SK-N-SH treated with all-trans-retinoic acid at 6 μM for 48 hours (cell line): Measurements from ENCODE around the gene PLAC8L1.

Experiments used
- ATAC-seq: fragments of 200-7000 bp; cut with Tn5 transposase; 3 replicates; pipeline ENCODE4 v1.9.1; 2020; ENCODE audit warnings: mild to moderate bottlenecking, moderate library complexity
- ARNTL ChIP-seq: fragments of 450-650 bp; formaldehyde crosslinking; IDR thresholded peaks from 2 replicates; pipeline ENCODE4 v1.5.0; 2020; ENCODE audit warnings: low read depth, mild to moderate bottlenecking, moderate library complexity, borderline replicate concordance
- BACH2 ChIP-seq: fragments of 250-450 bp; sonication (Bioruptor Pico); IDR thresholded peaks from 2 replicates; pipeline ENCODE4 v1.9.0; 2021; ENCODE audit warnings: mild to moderate bottlenecking, borderline replicate concordance
- ESRRG ChIP-seq: fragments of 250-450 bp; sonication (Bioruptor Pico); IDR thresholded peaks from 2 replicates; pipeline ENCODE4 v1.6.1; 2021; ENCODE audit warnings: mild to moderate bottlenecking
- GLIS3 ChIP-seq: fragments of 250-450 bp; sonication (Bioruptor Pico); IDR thresholded peaks from 2 replicates; pipeline ENCODE4 v1.5.0; 2020; ENCODE audit warnings: mild to moderate bottlenecking, moderate library complexity
- ISL1 ChIP-seq: fragments of 250-450 bp; sonication (Bioruptor Pico); IDR thresholded peaks from 2 replicates; pipeline ENCODE4 v2.1.2; 2022; ENCODE audit warnings: mild to moderate bottlenecking, moderate library complexity
- OSR1 ChIP-seq: fragments of 250-450 bp; sonication (Bioruptor Pico); IDR thresholded peaks from 2 replicates; pipeline ENCODE4 v1.8.0; 2022; ENCODE audit warnings: moderate library complexity, mild to moderate bottlenecking, inconsistent platforms
- SNAI2 ChIP-seq: fragments of 250-450 bp; sonication (Bioruptor Pico); IDR thresholded peaks from 2 replicates; pipeline ENCODE4 v1.5.0; 2020; ENCODE audit warnings: mild to moderate bottlenecking, moderate library complexity
- TCF4 ChIP-seq: fragments of 250-450 bp; sonication (Bioruptor Pico); IDR thresholded peaks from 2 replicates; pipeline ENCODE4 v1.8.0; 2021; ENCODE audit warnings: mild to moderate bottlenecking, moderate library complexity, borderline replicate concordance
- TOX ChIP-seq: fragments of 250-450 bp; sonication (Bioruptor Pico); IDR thresholded peaks from 2 replicates; pipeline ENCODE4 v1.8.0; 2021; ENCODE audit warnings: mild to moderate bottlenecking, moderate library complexity, borderline replicate concordance
- ZFP3 ChIP-seq: fragments of 250-450 bp; sonication (Bioruptor Pico); IDR thresholded peaks from 2 replicates; pipeline ENCODE4 v1.5.0; 2020; ENCODE audit warnings: mild to moderate bottlenecking, moderate library complexity
- ZNF8 ChIP-seq: fragments of 450-650 bp; formaldehyde crosslinking; IDR thresholded peaks from 2 replicates; pipeline ENCODE4 v1.5.0; 2020; ENCODE audit warnings: mild to moderate bottlenecking, moderate library complexity
- TF ChIP-seq, protein P1 (sequence below): fragments of 250-450 bp; sonication (Bioruptor Pico); IDR thresholded peaks from 2 replicates; pipeline ENCODE4 v1.8.0; 2021; ENCODE audit warnings: low read depth, mild to moderate bottlenecking, moderate library complexity, borderline replicate concordance
- TF ChIP-seq, protein P2 (sequence below): fragments of 250-450 bp; sonication (Bioruptor Pico); IDR thresholded peaks from 2 replicates; pipeline ENCODE4 v1.5.0; 2020; ENCODE audit warnings: mild to moderate bottlenecking, moderate library complexity
- TF ChIP-seq, protein P3 (sequence below): fragments of 250-450 bp; sonication (Bioruptor Pico); IDR thresholded peaks from 2 replicates; pipeline ENCODE4 v1.5.1; 2020; ENCODE audit warnings: low read depth, mild to moderate bottlenecking, moderate library complexity

The PLAC8L1 gene

DNA sequence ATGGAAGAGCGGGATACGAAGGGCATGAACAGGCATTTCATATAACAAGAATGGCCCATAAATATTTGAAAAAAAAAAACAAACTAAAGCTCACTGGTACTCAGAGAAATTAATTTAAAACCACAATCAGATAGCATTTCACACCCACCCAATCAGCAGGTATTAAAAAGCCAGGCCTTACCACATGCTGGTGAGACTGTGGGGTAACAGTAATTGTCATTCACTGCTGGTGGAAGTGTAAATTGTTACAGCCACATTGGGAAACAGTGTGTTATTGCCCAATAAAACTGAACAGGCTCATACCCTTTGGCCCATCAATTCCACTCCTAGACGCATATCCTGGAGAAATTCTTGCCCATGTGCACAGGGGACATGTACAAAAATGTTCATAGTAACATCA is 66.0 kb downstream of the PLAC8L1 start:
- TF ChIP-seq ARNTL (CRISPR knock-in tag) = no peak
- TF ChIP-seq ISL1 (CRISPR knock-in tag) = no peak
- no peak for TF ChIP-seq OSR1 (CRISPR knock-in tag)
- TF ChIP-seq, protein P1, sequence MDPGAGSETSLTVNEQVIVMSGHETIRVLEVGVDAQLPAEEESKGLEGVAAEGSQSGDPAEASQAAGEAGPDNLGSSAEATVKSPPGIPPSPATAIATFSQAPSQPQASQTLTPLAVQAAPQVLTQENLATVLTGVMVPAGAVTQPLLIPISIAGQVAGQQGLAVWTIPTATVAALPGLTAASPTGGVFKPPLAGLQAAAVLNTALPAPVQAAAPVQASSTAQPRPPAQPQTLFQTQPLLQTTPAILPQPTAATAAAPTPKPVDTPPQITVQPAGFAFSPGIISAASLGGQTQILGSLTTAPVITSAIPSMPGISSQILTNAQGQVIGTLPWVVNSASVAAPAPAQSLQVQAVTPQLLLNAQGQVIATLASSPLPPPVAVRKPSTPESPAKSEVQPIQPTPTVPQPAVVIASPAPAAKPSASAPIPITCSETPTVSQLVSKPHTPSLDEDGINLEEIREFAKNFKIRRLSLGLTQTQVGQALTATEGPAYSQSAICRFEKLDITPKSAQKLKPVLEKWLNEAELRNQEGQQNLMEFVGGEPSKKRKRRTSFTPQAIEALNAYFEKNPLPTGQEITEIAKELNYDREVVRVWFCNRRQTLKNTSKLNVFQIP = no peak
- no peak for TF ChIP-seq TOX (CRISPR knock-in tag)
- TF ChIP-seq ZFP3 (CRISPR knock-in tag) = no peak
- TF ChIP-seq GLIS3 (CRISPR knock-in tag) = no peak
- TF ChIP-seq, protein P2, sequence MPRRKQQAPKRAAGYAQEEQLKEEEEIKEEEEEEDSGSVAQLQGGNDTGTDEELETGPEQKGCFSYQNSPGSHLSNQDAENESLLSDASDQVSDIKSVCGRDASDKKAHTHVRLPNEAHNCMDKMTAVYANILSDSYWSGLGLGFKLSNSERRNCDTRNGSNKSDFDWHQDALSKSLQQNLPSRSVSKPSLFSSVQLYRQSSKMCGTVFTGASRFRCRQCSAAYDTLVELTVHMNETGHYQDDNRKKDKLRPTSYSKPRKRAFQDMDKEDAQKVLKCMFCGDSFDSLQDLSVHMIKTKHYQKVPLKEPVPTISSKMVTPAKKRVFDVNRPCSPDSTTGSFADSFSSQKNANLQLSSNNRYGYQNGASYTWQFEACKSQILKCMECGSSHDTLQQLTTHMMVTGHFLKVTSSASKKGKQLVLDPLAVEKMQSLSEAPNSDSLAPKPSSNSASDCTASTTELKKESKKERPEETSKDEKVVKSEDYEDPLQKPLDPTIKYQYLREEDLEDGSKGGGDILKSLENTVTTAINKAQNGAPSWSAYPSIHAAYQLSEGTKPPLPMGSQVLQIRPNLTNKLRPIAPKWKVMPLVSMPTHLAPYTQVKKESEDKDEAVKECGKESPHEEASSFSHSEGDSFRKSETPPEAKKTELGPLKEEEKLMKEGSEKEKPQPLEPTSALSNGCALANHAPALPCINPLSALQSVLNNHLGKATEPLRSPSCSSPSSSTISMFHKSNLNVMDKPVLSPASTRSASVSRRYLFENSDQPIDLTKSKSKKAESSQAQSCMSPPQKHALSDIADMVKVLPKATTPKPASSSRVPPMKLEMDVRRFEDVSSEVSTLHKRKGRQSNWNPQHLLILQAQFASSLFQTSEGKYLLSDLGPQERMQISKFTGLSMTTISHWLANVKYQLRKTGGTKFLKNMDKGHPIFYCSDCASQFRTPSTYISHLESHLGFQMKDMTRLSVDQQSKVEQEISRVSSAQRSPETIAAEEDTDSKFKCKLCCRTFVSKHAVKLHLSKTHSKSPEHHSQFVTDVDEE (CRISPR knock-in tag) = no peak
- no peak for TF ChIP-seq TCF4
- ATAC-seq = no peak

DNA sequence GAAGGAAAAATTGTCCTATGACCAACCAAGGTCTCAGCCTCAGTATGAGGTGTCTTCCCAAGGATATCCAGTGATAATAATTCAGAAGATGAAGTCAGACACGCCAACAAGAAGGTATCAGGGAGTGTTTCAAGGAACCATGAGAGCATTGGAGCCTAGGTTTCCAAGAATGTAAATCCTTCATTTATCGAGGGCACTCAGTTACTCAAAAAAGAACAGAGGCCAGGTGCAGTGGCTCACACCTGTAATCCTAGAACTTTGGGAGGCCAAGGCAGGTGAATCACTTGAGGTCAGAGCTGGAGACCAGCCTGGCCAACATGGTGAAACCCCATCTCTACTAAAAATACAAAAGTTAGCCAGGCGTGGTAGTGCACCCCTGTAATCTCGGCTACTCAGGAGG is 70.8 kb downstream of the PLAC8L1 start:
- TF ChIP-seq, protein P1 = no peak
- TF ChIP-seq TCF4 (no peak), ESRRG (no peak), TOX (CRISPR knock-in tag) (no peak), SNAI2 (no peak), ZNF8 (CRISPR knock-in tag) (no peak), GLIS3 (CRISPR knock-in tag) (no peak), BACH2 (CRISPR knock-in tag) (no peak), ARNTL (CRISPR knock-in tag) (no peak)
- TF ChIP-seq, protein P2 (CRISPR knock-in tag) = no peak
- TF ChIP-seq, protein P3, sequence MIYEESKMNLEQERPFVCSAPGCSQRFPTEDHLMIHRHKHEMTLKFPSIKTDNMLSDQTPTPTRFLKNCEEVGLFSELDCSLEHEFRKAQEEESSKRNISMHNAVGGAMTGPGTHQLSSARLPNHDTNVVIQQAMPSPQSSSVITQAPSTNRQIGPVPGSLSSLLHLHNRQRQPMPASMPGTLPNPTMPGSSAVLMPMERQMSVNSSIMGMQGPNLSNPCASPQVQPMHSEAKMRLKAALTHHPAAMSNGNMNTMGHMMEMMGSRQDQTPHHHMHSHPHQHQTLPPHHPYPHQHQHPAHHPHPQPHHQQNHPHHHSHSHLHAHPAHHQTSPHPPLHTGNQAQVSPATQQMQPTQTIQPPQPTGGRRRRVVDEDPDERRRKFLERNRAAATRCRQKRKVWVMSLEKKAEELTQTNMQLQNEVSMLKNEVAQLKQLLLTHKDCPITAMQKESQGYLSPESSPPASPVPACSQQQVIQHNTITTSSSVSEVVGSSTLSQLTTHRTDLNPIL (CRISPR knock-in tag) = no peak
- TF ChIP-seq, all 23 proteins: peak for 0
- ATAC-seq = no peak
